Measurements from ENCODE around the gene IDH3A. TPM values are rescaled to one million over a fixed set of nuclear protein-coding genes. Genes with fewer than 3 reads are reported as not detected.

IDH3A gene
- total RNA-seq (ENCODE audit: low replicate concordance): 20.8 and 33.9 TPM in 2 replicates

GRCh38 chr15:78149068-78149804, at the start of gene IDH3A:
Gene IDH3A (plus strand): TSS chr15:78149362. CDS start chr15:78149404, 42 bp downstream.

GRCh38 chr15:78131295-78132061, 17.7 kb upstream of the IDH3A start, which contains the start of gene CIB2:
Gene CIB2 (minus strand): TSS chr15:78131445. CDS start chr15:78131215, 230 bp downstream.

Other genes starting within 250 kb of the IDH3A start
- 40.8 and 56.2 TPM in 2 replicates for gene TBC1D2B, start 71.7 kb upstream of the IDH3A start, total RNA-seq (ENCODE audit: low replicate concordance)
- gene SH2D7, start 56.8 kb upstream of the IDH3A start, total RNA-seq (ENCODE audit: low replicate concordance): not detected in 2 replicates
- 1.4 and 3.2 TPM in 2 replicates for gene CIB2, start 17.9 kb upstream of the IDH3A start, total RNA-seq (ENCODE audit: low replicate concordance)
- under 0.01 TPM in 1 of 2 replicates, not detected in the other for gene ACSBG1, start 85.2 kb downstream of the IDH3A start, total RNA-seq (ENCODE audit: low replicate concordance)
- gene DNAJA4, start 115.2 kb downstream of the IDH3A start, total RNA-seq (ENCODE audit: low replicate concordance): 0.75 and 3.2 TPM in 2 replicates
- 69.5 and 94.6 TPM in 2 replicates for gene SKIC8, start 150.2 kb downstream of the IDH3A start, total RNA-seq (ENCODE audit: low replicate concordance)
- gene CRABP1, start 191.0 kb downstream of the IDH3A start, total RNA-seq (ENCODE audit: low replicate concordance): not detected in 2 replicates